Stimulated activated CD4-positive, alpha-beta T cell treated with anti-CD3 and anti-CD28 coated beads, Interleukin-12 subunit alpha, Interleukin-12 subunit beta, amount 100 ng/mL, for 48 hours (primary cell): ENCODE measurements around the gene DISP1.
"Not testable (repeated sequence)": the region's sequence is repeated elsewhere in the genome, so short reads cannot be mapped to it uniquely, and the experiment has no call there.

Experiments used
- DNase-seq, 3 donors: peaks; one replicate each; pipeline ENCODE4 v3.0.0-alpha.2; 2020; ENCODE audit warnings: low read depth in 2 of 3, low spot score in 1 of 3

Gene DISP1

DNA sequence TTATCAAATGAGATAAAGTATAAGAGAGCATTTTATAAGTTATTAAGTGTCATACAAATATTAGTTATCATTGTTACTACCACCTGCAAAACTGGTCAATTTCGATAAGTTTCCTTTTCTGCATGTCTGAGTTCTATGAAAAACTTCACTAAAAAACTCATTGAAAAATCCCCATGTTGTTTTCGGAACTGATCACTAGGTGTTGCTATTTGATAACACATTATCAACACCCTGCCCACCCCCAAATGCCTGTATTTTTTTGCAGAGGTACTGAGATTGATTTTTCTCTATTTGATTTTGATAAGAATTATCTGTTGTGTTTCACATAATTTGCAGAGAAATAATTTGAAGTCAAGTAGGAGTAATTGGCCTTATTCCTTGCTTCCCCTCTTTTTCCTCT is 22.1 kb upstream of the DISP1 start:
- no peak for DNase-seq

DNA sequence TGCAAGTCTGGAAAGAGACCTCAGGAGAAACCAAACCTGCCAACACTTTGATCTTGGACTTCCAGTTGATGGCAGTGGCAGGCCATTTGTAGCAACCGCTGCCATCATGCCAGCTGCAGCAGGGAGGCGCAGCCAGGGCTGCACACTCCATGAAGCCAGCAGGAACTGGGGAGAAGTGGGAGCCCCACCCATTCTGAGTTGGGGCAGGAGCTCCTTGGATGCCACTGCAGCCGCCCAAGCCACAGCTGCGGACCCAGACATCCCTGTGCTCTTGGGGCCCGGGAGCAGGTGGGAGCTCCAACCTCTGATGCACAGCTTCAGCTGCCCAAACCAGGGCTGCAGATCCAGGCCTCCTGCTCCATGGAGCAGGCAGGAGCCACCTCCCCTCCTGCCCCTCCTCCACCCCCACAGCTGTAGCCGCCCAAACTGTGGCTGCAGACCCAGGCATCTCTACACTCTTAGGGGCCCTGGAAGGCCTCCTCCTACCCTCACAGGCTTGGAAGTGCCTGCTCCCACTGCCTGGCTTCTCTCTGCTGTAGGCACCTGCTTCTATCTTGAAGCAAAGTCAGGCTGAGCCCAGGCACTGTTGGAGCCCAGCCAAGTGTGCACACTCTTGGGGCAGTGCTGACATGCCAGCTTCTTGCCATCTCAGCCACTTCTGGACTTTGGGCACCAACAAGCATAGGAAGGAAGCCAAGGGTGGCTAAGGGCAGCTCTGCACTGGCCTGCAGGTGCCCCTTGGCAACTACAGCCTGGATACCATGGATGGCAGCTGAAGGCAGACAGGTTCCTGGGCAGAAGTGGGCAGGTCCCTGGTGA is 20.0 kb upstream of the DISP1 start:
- DNase-seq: no peak

DNA sequence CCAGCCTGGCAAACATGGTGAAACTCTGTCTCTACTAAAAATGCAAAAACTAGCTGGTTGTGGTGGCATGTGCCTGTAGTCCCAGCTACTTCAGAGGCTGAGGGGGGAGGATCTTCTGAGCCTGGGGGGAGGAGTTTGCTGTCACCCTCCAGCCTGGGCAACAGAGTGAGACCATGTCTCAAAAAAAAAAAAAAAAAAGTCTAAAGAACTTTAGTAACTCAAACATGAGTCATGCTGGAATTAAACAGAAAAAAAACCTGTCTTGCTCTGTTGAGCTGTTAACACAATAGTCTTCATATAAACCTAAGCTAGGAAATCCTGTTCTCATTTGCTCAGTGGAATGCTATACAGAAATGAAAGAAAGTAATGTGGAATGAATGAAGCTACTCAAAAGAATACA is 16.7 kb upstream of the DISP1 start:
- no peak for DNase-seq

DNA sequence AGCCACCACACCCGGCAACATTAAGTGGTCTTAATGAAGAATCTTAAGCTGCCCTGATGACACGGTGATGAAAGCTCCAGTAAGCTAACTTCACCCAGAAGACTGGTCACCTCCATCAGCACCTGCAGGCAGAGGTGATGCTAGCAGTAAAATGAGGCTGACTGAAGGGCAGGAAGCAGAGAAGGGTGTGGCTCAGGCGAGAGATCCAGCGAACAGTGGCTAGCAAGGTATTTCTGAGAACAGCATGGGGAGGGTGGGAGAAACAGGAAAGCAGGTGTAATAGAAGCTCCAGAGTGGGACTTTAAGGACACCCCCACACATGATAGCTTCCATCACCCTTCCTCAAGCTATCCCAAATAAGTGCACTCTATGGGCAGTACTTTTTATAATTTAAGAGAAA is 15.9 kb upstream of the DISP1 start:
- DNase-seq: no peak

DNA sequence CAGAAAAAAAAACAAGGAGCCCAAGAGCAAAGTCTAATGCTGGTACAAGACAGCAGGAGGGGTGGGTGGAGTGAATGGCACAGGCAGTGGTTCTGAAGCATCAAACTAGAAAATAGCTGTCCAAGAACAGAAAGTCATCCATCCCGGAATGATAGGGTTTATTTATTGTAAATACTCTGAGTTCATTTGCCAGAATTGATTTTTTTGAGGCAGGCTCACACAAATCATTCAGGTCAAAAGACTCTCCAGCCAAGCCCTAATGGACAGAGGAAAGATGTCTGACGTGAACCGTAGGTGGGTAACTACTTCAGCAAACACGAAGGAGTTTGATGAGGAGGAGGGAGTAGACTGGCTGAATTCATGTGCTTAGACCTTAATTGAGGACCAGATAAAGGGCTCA is 13.8 kb upstream of the DISP1 start:
- no peak for DNase-seq

DNA sequence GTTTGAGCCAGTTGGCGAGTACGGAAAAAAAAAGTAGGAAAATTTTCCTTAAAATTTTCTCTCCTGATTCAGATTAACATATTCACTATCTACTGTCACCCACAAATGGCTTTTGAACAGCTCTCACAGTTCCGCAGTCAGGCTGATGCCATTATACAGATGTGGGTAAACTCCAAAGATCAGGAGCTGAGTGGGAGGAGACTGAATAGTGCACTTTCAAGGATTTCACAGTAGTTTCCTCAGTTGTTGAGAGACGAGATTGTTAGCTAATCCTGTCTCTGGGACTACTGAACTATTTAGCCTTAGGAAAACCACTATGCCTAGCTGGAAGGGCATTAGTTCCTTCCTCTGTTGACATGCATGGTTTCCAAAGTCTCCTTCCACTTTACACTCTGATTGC is 3.2 kb upstream of the DISP1 start:
- DNase-seq: no peak

DNA sequence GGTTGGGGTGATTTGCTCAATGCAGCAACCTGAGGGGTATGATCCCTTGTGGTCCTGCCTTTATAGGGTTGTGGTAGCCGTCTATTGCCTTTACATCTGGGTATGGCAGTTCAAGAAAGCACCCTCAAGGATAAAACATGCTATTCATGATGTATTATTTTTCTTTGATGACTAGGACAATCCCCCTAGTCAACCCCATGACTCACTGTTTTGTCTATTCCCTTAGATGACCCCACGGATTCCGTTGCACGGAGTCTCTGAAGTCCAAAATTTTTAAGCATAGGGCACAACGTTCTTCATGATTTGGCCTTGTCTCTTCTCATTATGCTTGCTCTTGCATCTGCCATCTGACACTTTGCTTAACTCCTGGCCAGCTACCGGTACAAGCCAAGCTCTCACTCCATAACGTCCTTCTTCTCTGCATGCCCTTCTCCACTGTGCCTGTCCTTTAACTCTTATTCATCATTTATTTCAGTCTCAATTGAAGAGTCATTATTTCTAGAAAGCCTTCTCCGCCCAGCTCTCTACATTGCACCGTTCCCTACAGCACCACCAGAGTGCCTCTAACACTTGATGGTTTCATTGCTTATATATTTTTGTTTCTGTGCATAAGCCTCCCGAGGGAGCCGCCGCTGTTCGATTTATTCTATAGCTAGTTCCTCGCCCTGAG is 838 bp upstream of the DISP1 start:
- no peak for DNase-seq

DNA sequence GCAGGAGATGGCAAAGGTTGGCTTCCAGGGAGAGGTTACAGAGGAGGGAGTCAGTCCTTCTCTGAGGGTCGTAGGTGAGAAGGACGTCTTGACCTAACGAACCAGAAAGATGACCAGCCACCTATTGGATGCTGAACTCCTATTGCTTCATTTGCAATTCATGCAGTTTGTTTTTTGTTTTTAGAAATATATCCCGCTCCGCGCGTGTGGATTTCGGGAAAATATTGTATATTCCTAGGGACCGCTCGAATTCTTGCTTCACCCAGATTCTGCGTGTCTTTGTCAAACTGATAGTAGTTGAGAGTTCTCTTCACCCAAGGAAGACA is 564 bp downstream of the DISP1 start:
- DNase-seq: no peak

DNA sequence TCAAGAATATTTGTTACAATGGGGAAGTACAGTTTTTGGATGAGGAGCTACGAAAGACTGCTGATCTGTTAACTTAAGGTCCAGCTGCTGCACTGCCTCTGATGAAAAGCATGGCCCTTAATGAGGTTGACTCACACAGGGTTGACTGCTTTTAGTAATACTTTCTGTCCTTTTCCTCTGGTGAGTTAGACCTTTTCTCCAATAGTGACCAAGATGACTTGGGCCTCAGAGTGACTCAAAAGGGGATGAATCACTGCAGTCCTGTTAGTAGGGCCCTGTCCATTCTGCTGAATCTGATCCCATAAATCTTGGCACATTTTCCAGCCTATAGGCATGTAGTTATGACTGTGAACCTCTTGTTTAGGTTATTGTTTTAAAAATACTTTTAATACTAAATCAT is 2.7 kb downstream of the DISP1 start:
- no peak for DNase-seq

DNA sequence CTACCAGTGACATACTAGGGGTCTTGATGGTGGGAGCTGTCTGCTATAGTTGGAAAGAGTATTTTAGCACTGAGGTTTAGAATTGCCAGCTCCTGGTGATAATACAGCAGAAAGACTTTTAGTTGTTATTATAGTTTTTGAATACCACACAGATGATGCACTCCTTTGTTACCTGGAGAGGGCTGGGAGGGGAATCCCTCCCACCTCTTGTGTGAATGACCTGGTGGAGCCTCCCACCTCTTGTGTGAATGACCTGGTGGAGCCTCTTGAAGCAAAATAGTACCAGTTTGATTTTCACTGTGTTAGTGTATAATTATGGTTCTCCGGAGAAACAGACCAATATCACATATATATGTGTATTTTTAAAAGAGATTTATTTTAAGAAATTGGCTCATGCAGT is 3.3 kb downstream of the DISP1 start:
- no peak for DNase-seq

DNA sequence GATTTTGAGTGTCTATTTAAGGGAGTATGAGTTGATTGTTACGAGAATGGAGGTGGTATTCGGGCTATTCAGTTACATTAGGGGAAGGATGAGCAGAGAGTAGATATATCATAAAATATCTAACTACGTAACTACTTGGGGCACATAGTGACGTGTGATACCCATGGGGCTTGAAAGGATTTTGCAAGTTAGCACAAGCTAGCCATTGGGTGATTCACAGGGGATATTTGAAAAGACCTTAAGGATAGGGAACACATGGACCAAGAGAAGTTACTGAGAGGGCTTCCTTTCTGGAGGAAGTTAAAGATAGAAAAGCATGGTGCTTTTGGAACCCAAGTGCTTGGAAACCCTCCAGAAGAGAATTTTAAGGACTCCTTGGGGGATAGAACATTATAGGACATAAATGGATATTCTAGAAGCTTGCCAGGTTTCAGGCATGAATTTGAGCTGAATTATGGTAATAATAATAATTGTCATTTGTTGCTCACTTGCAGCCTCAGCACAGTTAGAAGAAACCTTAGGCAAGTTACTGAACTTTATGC is 5.4 kb downstream of the DISP1 start:
- DNase-seq: no peak

DNA sequence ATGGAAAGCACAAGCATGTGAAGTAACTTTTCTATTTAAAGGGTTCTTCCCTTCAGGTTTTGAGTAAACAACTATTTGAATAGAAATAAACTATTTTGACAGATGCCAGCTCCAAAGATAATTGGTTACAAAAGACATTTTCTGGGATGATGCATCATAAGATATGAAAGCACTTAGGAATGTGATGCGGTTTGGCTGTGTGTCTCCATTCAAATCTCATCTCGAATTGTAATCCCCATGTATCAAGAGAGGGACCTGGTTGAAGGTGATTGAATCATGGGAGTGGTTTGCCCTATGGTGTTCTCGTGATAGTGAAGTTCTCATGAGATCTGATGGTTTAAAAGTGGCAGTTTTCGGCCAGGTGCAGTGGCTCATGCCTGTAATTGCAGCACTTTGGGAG is 6.4 kb downstream of the DISP1 start:
- no peak for DNase-seq

DNA sequence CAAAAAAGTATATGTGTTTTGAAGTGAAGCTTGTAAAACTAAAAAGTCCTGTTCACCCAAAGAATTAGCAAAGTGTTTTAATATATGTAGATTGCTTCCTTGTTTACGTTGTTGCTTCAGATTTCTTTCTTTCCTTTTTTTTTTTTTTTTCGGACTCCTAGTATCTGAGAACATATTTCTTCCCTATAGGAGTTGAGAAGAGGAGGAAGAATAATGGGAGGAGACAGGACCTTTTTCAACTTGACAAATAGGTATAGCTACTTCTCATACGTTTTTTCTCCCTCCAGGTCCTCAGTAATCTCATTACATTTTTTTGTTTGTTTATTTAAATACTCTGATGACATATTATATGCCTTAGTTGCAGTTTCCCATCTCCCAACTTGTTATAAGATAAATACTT is 8.9 kb downstream of the DISP1 start:
- DNase-seq: no peak

DNA sequence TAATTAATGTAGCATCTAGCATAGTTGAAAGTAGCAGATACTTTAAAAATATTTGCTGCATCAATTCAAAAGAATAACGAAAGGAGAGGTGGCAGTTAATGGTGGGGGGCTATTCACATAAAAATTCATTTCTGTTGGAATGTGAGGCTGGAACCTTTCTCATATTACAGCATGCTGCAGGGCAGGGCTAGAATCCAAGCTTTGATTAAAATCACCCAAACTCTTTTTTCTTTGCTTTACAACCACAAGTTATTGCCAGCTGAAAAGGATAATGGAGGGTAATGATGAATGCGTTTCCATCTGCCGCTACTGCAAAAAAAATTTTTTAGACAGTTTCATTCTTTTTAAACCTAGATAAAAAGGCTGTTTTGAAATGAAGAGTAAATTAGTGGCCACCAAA is 9.8 kb downstream of the DISP1 start:
- no peak for DNase-seq

DNA sequence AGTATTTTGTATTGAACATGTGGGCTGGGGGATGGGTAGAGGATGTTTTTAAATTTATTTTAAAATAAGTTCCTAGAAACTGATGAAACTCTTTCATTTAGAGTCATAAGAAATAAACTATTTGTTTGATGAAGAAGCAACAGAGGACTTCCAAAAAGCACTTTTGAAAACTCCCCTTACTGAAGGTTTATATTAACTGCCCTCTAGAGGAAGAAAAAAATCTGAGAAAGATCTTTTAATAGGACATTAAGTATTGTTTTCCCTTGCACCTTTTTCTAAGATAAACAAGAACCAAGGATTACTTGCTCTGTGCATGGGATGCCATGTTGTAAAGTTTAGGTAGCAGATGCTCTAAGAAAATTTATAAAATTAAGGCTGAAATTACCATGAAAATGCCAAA is 14.1 kb downstream of the DISP1 start:
- no peak for DNase-seq

DNA sequence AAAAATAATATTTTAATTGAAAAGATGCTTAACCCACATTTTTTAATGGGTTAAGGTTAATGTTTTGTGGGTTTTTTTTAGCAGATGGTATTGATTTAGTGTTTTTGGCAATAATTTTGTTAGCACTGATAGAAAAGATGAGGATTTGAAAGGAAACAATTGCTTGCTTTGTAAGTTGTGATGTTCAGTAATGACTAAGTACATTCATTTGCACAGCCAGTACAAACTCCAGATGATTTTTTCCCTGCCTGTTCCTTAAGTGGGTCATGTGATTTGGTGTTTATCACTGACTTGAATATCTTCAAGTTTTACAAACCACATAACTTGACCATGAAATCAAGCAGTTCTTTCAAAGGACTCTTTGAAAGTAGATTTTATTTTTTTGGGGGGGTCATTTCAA is 15.0 kb downstream of the DISP1 start:
- DNase-seq: no peak

DNA sequence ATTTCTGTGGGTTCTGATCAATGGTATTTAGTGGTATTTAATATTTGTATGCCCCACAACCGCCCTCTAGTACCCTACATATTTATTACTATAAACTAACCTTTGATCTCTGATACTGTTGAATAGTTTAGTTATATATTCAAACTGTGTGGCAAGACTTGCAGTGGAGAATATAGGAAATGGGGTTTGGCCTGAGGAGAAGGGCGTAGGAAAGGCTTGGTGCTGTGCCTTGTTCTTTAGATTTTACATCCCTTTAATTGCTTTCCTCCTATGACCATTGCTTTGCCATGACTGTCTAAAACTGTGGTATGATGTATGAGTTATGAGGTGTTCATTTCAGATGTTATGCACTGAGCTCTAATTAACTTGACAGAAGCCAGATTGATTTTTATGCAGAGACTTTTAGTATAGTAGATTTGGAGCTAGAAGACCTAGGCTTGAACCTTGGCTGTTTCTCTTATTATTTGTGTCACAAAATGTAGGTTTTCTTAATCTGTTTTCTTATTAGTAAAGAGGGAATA is 18.6 kb downstream of the DISP1 start:
- no peak for DNase-seq

DNA sequence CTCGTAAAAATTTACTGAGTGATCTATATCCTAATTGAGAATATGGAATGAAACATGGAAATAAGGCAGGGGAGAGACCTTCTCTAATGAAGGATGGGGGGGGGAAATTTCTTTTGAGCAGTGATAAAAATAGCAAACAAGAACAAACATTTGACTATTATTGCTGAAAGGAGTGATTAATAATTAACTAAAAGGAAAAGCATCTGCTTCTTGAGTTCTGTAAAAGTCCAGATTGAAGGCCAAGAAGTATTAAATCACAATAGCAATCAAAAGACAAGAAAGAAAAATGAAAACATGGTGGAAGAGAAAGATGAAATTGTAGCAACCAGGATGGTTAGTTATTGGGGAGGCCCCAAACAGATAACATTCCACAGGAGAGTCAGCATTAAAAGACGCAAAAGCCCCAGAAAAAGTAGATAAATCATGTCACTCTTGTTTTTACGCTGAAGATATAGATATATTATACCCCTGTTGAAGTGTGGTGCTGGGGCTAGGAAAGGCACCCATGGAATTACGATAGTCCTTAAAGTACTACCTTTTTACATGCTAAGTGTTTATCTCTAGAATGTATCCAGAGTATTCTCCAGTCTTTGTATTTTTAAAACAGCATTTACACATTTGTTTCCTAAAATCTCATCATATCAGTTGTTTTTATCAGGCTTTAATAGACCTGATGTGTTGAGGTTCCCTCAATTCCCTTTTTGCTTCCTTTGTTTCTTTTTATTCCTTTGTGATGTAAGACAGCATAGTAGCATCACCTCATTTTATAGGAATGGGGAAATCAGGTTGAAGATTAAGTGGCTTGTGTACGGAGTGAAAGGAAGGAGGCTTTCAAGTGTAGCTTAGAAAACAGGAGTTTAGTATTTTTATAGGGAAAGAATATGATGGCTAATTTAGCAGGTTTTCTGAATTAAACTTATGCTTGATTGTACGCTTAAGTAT is 28.9 kb downstream of the DISP1 start:
- DNase-seq: no peak

DNA sequence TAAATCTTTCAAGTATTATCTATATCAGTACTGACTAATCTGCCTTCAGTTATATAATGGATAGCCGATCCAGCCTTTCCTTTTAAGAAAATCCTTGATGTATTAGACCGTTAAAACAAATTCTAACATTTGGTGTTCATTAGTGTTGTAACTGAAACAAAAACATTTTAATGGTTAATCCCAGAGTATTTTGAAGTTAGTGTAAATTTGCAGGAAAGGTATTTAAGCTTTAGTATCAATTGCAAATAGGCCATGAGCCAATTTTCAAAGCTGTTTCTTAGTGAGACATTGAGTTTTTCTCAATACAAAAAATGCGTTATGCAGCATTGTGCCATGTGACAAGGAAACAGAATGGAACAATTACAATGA is 29.6 kb downstream of the DISP1 start:
- DNase-seq: no peak

DNA sequence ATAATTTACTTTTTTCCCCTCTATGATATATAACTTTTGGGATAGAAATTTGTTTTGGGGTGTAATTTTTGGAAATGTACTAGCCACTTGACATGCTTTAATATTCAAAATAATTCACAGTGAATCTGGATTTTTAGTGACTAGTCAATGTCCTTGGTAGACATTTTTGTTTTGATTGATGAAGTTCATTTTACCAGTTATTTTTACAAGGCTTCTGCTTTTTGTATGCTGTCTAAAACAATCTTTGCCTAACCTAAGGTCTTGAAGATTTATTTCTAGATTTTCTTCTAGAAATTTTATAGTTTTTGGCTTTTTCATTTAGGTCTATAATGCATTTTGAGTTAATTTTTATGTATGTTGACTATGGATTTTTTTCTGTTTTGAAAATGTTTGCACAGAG is 30.9 kb downstream of the DISP1 start:
- no peak for DNase-seq

DNA sequence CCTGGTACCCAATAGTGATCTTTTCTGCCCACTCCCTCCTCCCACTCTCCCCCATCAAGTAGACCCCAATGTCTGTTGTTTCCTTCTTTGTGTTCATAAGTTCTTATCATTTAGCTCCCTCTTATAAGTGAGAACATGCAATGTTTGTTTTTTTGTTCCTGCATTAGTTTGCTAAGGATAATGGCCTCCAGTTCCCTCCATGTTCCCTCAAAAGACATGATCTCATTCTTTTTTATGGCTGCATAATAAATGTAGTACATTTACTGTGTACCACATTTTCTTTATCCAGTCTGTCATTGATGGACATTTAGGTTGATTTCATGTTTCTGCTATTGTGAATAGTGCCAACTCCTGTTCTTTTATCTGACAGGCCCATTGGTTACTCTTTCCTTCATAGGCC is 35.7 kb downstream of the DISP1 start:
- DNase-seq: not testable (repeated sequence)

DNA sequence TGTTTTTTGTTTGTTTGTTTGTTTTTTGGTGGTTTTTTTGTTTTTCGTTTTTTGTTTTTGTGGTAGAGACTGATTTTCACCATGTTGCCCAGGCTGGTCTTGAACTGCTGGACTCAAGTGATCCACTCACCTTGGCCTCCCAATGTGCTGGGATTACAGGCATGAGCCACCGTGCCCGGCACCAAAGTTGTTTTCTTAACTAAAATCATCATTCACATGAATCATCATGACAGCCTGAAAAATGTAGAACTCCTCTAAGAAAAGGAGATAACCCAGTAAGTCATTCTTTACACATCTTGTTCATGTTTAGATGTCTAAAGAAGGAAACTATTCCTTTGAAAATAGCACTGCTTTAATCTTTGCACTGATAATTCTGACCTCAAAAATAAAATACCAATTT is 37.5 kb downstream of the DISP1 start:
- no peak for DNase-seq
